ENCODE results near the gene ARMC3. TPM values are rescaled to one million over a fixed set of nuclear protein-coding genes. Genes with fewer than 3 reads are reported as not detected.
"Not testable (repeated sequence)": the region's sequence is repeated elsewhere in the genome, so short reads cannot be mapped to it uniquely, and the experiment has no call there.

ARMC3 gene
- total RNA-seq, 1 donor: not detected

GRCh38 chr10:22911889-22912762 lies 15.7 kb upstream of the ARMC3 start:
- H3K4me3 ChIP-seq (ENCODE audit: low read depth, low read length): no peak overlapping the region
- TF ChIP-seq, protein P1, sequence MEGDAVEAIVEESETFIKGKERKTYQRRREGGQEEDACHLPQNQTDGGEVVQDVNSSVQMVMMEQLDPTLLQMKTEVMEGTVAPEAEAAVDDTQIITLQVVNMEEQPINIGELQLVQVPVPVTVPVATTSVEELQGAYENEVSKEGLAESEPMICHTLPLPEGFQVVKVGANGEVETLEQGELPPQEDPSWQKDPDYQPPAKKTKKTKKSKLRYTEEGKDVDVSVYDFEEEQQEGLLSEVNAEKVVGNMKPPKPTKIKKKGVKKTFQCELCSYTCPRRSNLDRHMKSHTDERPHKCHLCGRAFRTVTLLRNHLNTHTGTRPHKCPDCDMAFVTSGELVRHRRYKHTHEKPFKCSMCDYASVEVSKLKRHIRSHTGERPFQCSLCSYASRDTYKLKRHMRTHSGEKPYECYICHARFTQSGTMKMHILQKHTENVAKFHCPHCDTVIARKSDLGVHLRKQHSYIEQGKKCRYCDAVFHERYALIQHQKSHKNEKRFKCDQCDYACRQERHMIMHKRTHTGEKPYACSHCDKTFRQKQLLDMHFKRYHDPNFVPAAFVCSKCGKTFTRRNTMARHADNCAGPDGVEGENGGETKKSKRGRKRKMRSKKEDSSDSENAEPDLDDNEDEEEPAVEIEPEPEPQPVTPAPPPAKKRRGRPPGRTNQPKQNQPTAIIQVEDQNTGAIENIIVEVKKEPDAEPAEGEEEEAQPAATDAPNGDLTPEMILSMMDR (IDR thresholded peaks at IDR 0.05; ENCODE audit: insufficient read depth, low read length): no peak
- DNase-seq (ENCODE audit: low read depth): no peak

- H3K4me3 ChIP-seq (ENCODE audit: low read depth, low read length): no peak overlapping the region
- TF ChIP-seq, protein P1 (IDR thresholded peaks at IDR 0.05; ENCODE audit: insufficient read depth, low read length): no peak
- no peak for DNase-seq (ENCODE audit: low read depth)
These were observed 15.0 kb upstream of the ARMC3 start for GRCh38 chr10:22912763-22913384.

DNA sequence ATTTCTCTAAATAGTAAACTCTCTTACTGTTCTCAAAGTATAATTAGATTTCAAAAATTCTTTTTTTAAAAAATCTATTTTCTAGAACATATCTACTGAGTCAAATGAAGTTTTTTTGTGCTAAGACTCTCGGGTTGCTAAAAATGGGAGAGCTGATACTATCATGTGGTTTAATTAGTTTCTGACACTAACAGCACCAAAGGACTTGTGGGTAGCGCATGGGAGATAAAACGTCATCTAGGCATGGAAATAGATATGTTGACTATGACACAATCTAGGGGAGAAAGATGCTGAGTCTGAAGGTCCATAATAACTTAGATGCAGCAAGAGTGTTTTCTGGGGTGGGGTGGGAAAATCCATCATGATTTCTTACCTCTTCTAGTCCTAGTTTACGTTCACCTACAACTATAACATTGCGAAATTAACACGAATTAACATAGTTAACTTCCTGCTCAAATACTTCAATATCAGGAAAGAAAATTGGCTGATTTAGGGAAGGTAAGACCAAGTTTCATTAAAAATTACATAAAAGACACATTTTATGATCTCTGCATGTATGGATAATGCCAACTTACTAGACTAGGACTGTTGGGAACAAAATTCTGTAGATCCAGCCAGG lies 14.3 kb upstream of the ARMC3 start:
- H3K4me3 ChIP-seq (ENCODE audit: low read depth, low read length): no peak overlapping the region
- DNase-seq (ENCODE audit: low read depth): no peak
- TF ChIP-seq, protein P1 (IDR thresholded peaks at IDR 0.05; ENCODE audit: insufficient read depth, low read length): no peak

DNA sequence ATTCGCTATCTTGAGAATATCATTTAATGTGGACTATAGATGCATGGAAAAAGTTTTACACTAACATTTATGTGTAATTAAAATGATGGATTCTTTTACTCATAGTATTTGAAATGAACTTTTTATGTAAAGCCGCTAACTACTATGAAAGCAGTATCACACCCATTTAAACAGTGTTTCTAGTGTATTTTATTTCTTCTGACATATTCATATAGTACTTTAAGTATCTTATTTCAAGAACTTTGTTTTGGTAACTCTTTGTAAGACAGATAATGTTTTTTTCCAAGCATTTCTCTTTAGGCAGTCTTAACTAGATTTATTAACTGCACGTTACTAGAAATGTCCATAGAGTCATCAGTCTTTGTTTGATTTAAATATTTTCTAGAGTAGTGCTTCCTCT lies 12.5 kb upstream of the ARMC3 start:
- TF ChIP-seq, protein P1 (IDR thresholded peaks at IDR 0.05; ENCODE audit: insufficient read depth, low read length): no peak

GRCh38 chr10:22925088-22925487 lies 2.8 kb upstream of the ARMC3 start:
- no peak for DNase-seq (ENCODE audit: low read depth)
- H3K4me3 ChIP-seq (ENCODE audit: low read depth, low read length): no peak overlapping the region
- TF ChIP-seq, protein P1 (IDR thresholded peaks at IDR 0.05; ENCODE audit: insufficient read depth, low read length): no peak

More for the DNA sequence above, 12.5 kb upstream of the ARMC3 start:
- no peak for DNase-seq (ENCODE audit: low read depth)
- no peak overlapping the region for H3K4me3 ChIP-seq (ENCODE audit: low read depth, low read length)

DNA sequence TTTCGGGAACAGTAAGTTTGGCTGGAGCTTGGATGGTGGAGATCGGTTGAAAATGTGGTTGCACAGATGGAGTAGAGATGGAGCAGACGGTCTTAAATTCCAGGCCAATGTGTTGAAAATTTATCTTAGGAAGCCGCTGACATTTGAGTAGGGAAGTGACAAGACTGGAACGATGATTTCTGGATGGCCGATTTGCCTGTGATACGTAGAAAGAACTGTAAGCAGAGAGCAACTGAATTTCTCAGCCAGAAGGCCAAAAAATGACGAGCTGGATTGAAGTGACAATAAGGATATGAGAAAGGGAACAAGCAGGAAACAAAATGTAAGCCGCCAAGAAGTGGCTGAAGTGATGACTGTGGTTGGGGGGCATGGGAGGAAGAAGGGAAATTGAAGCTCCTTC lies 687 bp upstream of the ARMC3 start:
- DNase-seq (ENCODE audit: low read depth): no peak
- no peak overlapping the region for H3K4me3 ChIP-seq (ENCODE audit: low read depth, low read length)

GRCh38 chr10:22929053-22929452 lies 1.2 kb downstream of the ARMC3 start:
- not testable (repeated sequence) for DNase-seq (ENCODE audit: low read depth); H3K4me3 ChIP-seq (ENCODE audit: low read depth, low read length)

More for the DNA sequence above, 687 bp upstream of the ARMC3 start:
- TF ChIP-seq, protein P1 (IDR thresholded peaks at IDR 0.05; ENCODE audit: insufficient read depth, low read length): no peak

Data from fibroblast of the aortic adventitia (primary cell).